Right lobe of liver (tissue), 4 donors: ENCODE data around the gene XRCC3.

Experiments
- CTCF ChIP-seq, 4 donors: fragments of 200-600 bp in 3 of 4; fragments of 450-650 bp in 1 of 4; IDR thresholded peaks; one replicate each; pipeline versions ENCODE4 v1.5.1 to v1.8.0; 2016 to 2022; ENCODE audit warnings: antibody characterized with exemption in 4 of 4, mild to moderate bottlenecking in 2 of 4
- POLR2A ChIP-seq: fragments of 450-650 bp; IDR thresholded peaks from one replicate; pipeline ENCODE4 v1.6.1; 2017; ENCODE audit warnings: antibody characterized with exemption, mild to moderate bottlenecking
- donor health status: DM: no; HTN: no; CAD: no.
- donor health status: DM: no; HTN: no; CAD: no.
- donor health status: DM: no; HTN: yes; CAD: no.

- TF ChIP-seq CTCF (IDR thresholded peaks at IDR 0.05): no peak
- no peak for TF ChIP-seq POLR2A
Measured at GRCh38 chr14:103704708-103705107, 10.5 kb downstream of the XRCC3 start.
